Left lung (tissue), 10 donors: Measurements from ENCODE around the gene VAT1L. TPM values are rescaled to one million over a fixed set of nuclear protein-coding genes. Genes with fewer than 3 reads are reported as not detected.

ENCODE experiments used
- ATAC-seq: fragments of 200-7000 bp; cut with Tn5 transposase; one replicate; pipeline ENCODE4 v1.9.1; 2020; ENCODE audit warnings: moderate library complexity
- DNase-seq, 4 donors: peaks; one replicate each; pipeline ENCODE4 v3.0.0-alpha.2; 2013 to 2020
- H3K27ac ChIP-seq, 2 donors: fragments of 200-600 bp; sonication (generic) in 1 of 2; one replicate each; pipeline versions ENCODE4 v1.5.0 to v1.8.0; 2020 to 2021
- H3K27me3 ChIP-seq, 2 donors: fragments of 200-600 bp; sonication (generic) in 1 of 2; one replicate each; pipeline versions ENCODE4 v1.5.0 to v1.8.0; 2020 to 2021
- H3K36me3 ChIP-seq, 2 donors: fragments of 200-600 bp; sonication (generic) in 1 of 2; one replicate each; pipeline versions ENCODE4 v1.5.0 to v1.8.0; 2020 to 2021
- H3K4me1 ChIP-seq, 2 donors: fragments of 200-600 bp; one replicate each; pipeline ENCODE4 v1.8.0; 2021
- H3K4me3 ChIP-seq, 2 donors: fragments of 200-600 bp; sonication (generic) in 1 of 2; one replicate each; pipeline versions ENCODE4 v1.5.0 to v1.8.0; 2020 to 2021; ENCODE audit warnings: mild to moderate bottlenecking in 1 of 2
- H3K9me3 ChIP-seq, 2 donors: fragments of 200-600 bp; sonication (generic) in 1 of 2; one replicate each; pipeline versions ENCODE4 v1.5.0 to v1.8.0; 2020 to 2021
- intact Hi-C, 2 donors: fragments of 100-400 bp; cut with DNase I; formaldehyde crosslinking; loops; one replicate each; pipeline versions ENCODE4 v1.11.2 to v1.14.2; 2022
- polyA plus RNA-seq, 6 donors: library from polyadenylated mRNA; unstranded; fragments of 120-200 nt; gene quantifications; one replicate each; pipeline ENCODE4 v1.2.1, GENCODE V29; 2013; ENCODE audit not compliant: insufficient read length in 6 of 6
- total RNA-seq, 2 donors: library from RNA; stranded (reverse); fragmentation: NEBNext Ultra II Directional; extraction: Animal tissue kit (Norgen Biotek cat#: 25700); gene quantifications; one replicate each; pipeline ENCODE4 v1.2.1, GENCODE V29; 2021
- TF ChIP-seq, protein P1 (sequence below), 2 donors: fragments of 200-600 bp; sonication (generic) in 1 of 2; IDR thresholded peaks; one replicate each; pipeline versions ENCODE4 v1.5.0 to v1.8.0; 2021; ENCODE audit warnings: antibody characterized with exemption in 2 of 2
- donor health status: DM: no; HTN: yes; CAD: no.
- donor health status: DM: no; HTN: no; CAD: no.

VAT1L gene
- total and polyA plus RNA-seq, 8 donors = 0.26 to 9.2 (median 5.4) TPM

DNA sequence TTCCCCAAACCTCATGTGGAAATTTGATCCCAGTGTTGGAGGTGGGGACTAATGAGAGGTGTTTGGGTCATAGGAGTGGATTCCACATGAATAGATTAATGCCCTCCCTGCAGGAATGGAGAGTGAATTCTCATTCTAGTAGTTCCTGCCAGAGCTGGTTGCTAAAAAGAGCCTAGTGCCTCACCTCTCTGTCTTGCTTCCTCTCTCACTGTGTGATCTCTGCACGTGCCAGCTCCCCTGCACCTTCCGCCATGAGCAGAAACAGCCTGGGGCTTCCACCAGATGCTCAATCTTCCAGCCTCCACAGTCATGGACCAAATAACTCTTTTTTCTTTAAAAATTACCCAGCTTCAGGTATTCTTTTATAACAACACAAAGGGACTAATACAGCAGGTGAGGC lies 161.1 kb downstream of the VAT1L start:
- no peaks in the 10 kb centered on the region for H3K9me3 ChIP-seq
- intact Hi-C loops = loop anchor here in 1 of 2 donors (10.0 kb wide), 1 partner anchor 65 kb away; no protein-coding TSS in a partner anchor
- no peak for ATAC-seq

DNA sequence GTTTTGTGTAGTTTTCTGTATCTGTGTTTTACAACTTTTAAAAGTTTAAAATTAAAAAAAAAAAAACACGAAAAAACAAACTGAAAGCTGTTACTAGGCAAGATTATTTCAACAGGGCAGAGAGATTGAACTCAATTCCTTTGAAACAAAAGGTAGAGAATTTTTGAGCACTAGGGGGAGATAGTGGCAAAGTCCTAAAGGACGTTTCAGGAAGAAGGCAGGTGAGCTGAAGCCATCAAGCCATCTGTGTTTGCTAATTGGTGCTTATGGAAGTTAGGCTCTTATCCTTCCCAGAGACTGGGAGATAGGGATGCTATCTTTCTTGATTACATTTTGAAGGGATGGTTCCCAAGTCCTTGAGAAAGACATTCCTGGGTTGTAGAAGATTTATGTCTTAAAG lies 163.4 kb downstream of the VAT1L start:
- H3K9me3 ChIP-seq = no peaks in the 10 kb centered on the region
- ATAC-seq (peak; percentile 50), DNase-seq (peak in 1 of 4 donors; percentile 26)
- no peak overlapping the region for H3K4me3 ChIP-seq
- TF ChIP-seq, protein P1, sequence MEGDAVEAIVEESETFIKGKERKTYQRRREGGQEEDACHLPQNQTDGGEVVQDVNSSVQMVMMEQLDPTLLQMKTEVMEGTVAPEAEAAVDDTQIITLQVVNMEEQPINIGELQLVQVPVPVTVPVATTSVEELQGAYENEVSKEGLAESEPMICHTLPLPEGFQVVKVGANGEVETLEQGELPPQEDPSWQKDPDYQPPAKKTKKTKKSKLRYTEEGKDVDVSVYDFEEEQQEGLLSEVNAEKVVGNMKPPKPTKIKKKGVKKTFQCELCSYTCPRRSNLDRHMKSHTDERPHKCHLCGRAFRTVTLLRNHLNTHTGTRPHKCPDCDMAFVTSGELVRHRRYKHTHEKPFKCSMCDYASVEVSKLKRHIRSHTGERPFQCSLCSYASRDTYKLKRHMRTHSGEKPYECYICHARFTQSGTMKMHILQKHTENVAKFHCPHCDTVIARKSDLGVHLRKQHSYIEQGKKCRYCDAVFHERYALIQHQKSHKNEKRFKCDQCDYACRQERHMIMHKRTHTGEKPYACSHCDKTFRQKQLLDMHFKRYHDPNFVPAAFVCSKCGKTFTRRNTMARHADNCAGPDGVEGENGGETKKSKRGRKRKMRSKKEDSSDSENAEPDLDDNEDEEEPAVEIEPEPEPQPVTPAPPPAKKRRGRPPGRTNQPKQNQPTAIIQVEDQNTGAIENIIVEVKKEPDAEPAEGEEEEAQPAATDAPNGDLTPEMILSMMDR (IDR thresholded peaks at IDR 0.05) = no peak
- peaks cover 0 to 17% of the 10 kb centered on the region in 2 donors for H3K27me3 ChIP-seq
- H3K27ac ChIP-seq = no peak overlapping the region
- intact Hi-C loops = no loop called here
- H3K36me3 ChIP-seq = no peaks in the 10 kb centered on the region
- H3K4me1 ChIP-seq = no peaks in the 10 kb centered on the region

More for the DNA sequence above, 161.1 kb downstream of the VAT1L start:
- H3K27ac ChIP-seq = no peak overlapping the region
- no peaks in the 10 kb centered on the region for H3K4me1 ChIP-seq
- no peak for DNase-seq
- H3K36me3 ChIP-seq = no peaks in the 10 kb centered on the region
- H3K4me3 ChIP-seq = no peak overlapping the region
- H3K27me3 ChIP-seq = peaks cover 0 to 20% of the 10 kb centered on the region in 2 donors
- TF ChIP-seq, protein P1 (IDR thresholded peaks at IDR 0.05) = no peak

DNA sequence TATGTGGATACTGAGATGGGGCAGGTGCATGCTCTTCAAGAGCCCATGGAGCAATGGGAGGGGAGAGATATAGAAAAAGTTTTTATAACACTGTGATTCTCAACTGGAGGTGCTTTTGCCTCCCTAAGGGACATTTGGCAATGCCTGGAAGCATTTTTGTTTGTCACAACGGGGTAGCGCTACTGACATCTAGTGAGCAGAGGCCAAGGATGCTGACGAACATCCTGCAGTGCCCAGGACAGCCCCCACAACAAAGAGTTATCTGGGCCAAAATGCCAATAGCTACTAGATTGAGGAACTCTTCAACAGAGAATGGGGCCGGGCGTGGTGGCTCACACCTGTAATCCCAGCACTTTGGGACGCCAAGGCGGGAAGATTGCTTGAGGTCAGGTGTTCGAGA lies 166.8 kb downstream of the VAT1L start:
- Histone ChIP-seq H3K27me3 (peaks cover 0 to 4% of the 10 kb centered on the region in 2 donors), H3K36me3 (no peaks in the 10 kb centered on the region), H3K4me1 (no peaks in the 10 kb centered on the region), H3K9me3 (no peaks in the 10 kb centered on the region), H3K27ac (no peak overlapping the region), H3K4me3 (no peak overlapping the region)
- ATAC-seq (no peak), DNase-seq (peak in 1 of 4 donors; percentile 19)
- TF ChIP-seq, protein P1 (IDR thresholded peaks at IDR 0.05) = no peak
- intact Hi-C loops = no loop called here

GRCh38 chr16:77956231-77956630 lies 167.9 kb downstream of the VAT1L start:
- Histone ChIP-seq H3K27me3 (peaks cover 0 to 4% of the 10 kb centered on the region in 2 donors), H3K4me3 (no peak overlapping the region), H3K36me3 (no peaks in the 10 kb centered on the region), H3K4me1 (no peaks in the 10 kb centered on the region), H3K27ac (no peak overlapping the region), H3K9me3 (no peaks in the 10 kb centered on the region)
- ATAC-seq (no peak), DNase-seq (no peak)
- TF ChIP-seq, protein P1 (IDR thresholded peaks at IDR 0.05) = no peak
- intact Hi-C loops = no loop called here

DNA sequence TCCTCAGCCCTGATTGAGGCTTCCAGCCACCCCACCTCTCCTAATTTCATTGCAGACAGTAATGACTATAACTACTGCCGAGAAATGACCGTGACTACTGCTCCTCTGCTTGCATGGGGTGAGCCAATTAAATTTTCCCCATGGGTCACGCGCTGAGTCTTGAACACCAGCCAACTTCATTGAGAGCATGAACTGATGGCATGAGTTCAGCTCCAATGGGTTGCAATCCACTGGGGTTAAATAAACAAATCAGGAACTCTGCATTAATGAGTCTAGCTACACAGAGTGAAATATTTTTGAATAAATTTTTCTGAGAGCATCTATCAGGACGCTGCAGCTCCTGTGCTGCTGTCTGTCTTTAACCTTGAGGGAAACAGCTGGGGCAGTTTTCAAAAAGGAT lies 172.4 kb downstream of the VAT1L start:
- TF ChIP-seq, protein P1 (IDR thresholded peaks at IDR 0.05) = no peak
- no peak overlapping the region for H3K4me3 ChIP-seq
- ATAC-seq = no peak
- H3K36me3 ChIP-seq = no peaks in the 10 kb centered on the region
- DNase-seq = no peak
- peaks cover 0 to 28% of the 10 kb centered on the region in 2 donors for H3K27me3 ChIP-seq
- no peaks in the 10 kb centered on the region for H3K4me1 ChIP-seq
- H3K27ac ChIP-seq = no peak overlapping the region
- intact Hi-C loops = no loop called here
- H3K9me3 ChIP-seq = no peaks in the 10 kb centered on the region
